ENCODE results near the gene NDUFS5. TPM values are rescaled to one million over a fixed set of nuclear protein-coding genes. Genes with fewer than 3 reads are reported as not detected.
A peak's percentile ranks its signal among the peaks of the same experiment; 100 is the strongest.
"Not testable (repeated sequence)": the region's sequence is repeated elsewhere in the genome, so short reads cannot be mapped to it uniquely, and the experiment has no call there.

Gene NDUFS5
- total RNA-seq, 1 donor from 2014 or later = 151 TPM

GRCh38 chr1:39061951-39062350 lies 35.8 kb downstream of the NDUFS5 start:
- DNase-seq (ENCODE audit: low read depth) = no peak

- DNase-seq (ENCODE audit: low read depth) = no peak
Measured at GRCh38 chr1:39063191-39063590, 37.0 kb downstream of the NDUFS5 start.

GRCh38 chr1:39063775-39064174 lies 37.6 kb downstream of the NDUFS5 start:
- no peak for DNase-seq (ENCODE audit: low read depth)

- DNase-seq (ENCODE audit: low read depth) = no peak
Measured at GRCh38 chr1:39065542-39065941, 39.4 kb downstream of the NDUFS5 start.

- not testable (repeated sequence) for DNase-seq (ENCODE audit: low read depth)
Measured at GRCh38 chr1:39068227-39068626, 42.1 kb downstream of the NDUFS5 start.

GRCh38 chr1:39071557-39071956 lies 45.4 kb downstream of the NDUFS5 start:
- not testable (repeated sequence) for DNase-seq (ENCODE audit: low read depth)

GRCh38 chr1:39076127-39076798 lies 50.1 kb downstream of the NDUFS5 start:
- DNase-seq (ENCODE audit: low read depth) = peak; percentile 32

GRCh38 chr1:39076799-39077148 lies 50.6 kb downstream of the NDUFS5 start:
- no peak for DNase-seq (ENCODE audit: low read depth)

- no peak for DNase-seq (ENCODE audit: low read depth)
Measured at GRCh38 chr1:39080269-39080826, 54.2 kb downstream of the NDUFS5 start.

- DNase-seq (ENCODE audit: low read depth) = no peak
Measured at GRCh38 chr1:39080831-39081270, 54.7 kb downstream of the NDUFS5 start.

GRCh38 chr1:39081271-39082009 lies 55.3 kb downstream of the NDUFS5 start:
- DNase-seq (ENCODE audit: low read depth) = peak; percentile 37

- no peak for DNase-seq (ENCODE audit: low read depth)
Measured at GRCh38 chr1:39082010-39082799, 56.1 kb downstream of the NDUFS5 start.

GRCh38 chr1:39082811-39083576 lies 56.8 kb downstream of the NDUFS5 start:
- no peak for DNase-seq (ENCODE audit: low read depth)

- no peak for DNase-seq (ENCODE audit: low read depth)
Measured at GRCh38 chr1:39084191-39084590, 58.0 kb downstream of the NDUFS5 start.

Other genes with a start within 250 kb of the NDUFS5 start
- gene RRAGC, start 166.6 kb upstream of the NDUFS5 start, total RNA-seq = 15.0 and 22.3 TPM in 2 replicates
- gene MYCBP, start 153.0 kb upstream of the NDUFS5 start, total RNA-seq = 23.8 and 32.9 TPM in 2 replicates
- gene GJA9, start 144.8 kb upstream of the NDUFS5 start, total RNA-seq = not detected in 2 replicates
- gene RHBDL2, start 84.5 kb upstream of the NDUFS5 start, total RNA-seq = 0.16 TPM in 1 of 2 replicates, not detected in the other
- gene AKIRIN1, start 35.1 kb upstream of the NDUFS5 start, total RNA-seq = 41.7 and 45.9 TPM in 2 replicates
- gene MACF1, start 178.3 kb downstream of the NDUFS5 start, total RNA-seq = 803 and 838 TPM in 2 replicates